NT2/D1 (cell line): ENCODE results near the gene CILP2.

Experiments
- DNase-seq: peaks from one replicate; pipeline ENCODE4 v3.0.0-alpha.2; 2011; ENCODE audit warnings: low read depth, low spot score
- H3K27me3 ChIP-seq: 2 replicates; pipeline ENCODE4 v1.6.0; 2011; ENCODE audit warnings: mild to moderate bottlenecking; ENCODE audit not compliant: insufficient read length, insufficient read depth
- H3K36me3 ChIP-seq: 2 replicates; pipeline ENCODE4 v1.6.1; 2011; ENCODE audit warnings: mild to moderate bottlenecking, low read length, mixed read lengths; ENCODE audit not compliant: insufficient read depth, insufficient read length
- H3K4me1 ChIP-seq: 2 replicates; pipeline ENCODE4 v1.5.1; 2011; ENCODE audit not compliant: insufficient read depth, insufficient read length
- H3K4me3 ChIP-seq: 2 replicates; pipeline ENCODE4 v1.5.1; 2011; ENCODE audit warnings: low read depth; ENCODE audit not compliant: insufficient read length
- H3K9ac ChIP-seq: 2 replicates; pipeline ENCODE4 v1.6.0; 2011; ENCODE audit warnings: low read depth; ENCODE audit not compliant: insufficient read length
- H3K9me3 ChIP-seq: 2 replicates; pipeline ENCODE4 v1.5.1; 2011; ENCODE audit warnings: mild to moderate bottlenecking, low read length; ENCODE audit not compliant: insufficient read depth
- SUZ12 ChIP-seq: IDR thresholded peaks from 2 replicates; pipeline ENCODE4 v1.6.1; 2011; ENCODE audit not compliant: insufficient read length, insufficient read depth; ENCODE audit errors: extremely low read depth
- YY1 ChIP-seq: IDR thresholded peaks from 2 replicates; pipeline ENCODE4 v1.6.1; 2011; ENCODE audit not compliant: insufficient read length, insufficient read depth
- ZNF274 ChIP-seq: IDR thresholded peaks from 2 replicates; pipeline ENCODE4 v1.6.1; 2011; ENCODE audit warnings: mild to moderate bottlenecking, low read depth, low read length

The CILP2 gene

DNA sequence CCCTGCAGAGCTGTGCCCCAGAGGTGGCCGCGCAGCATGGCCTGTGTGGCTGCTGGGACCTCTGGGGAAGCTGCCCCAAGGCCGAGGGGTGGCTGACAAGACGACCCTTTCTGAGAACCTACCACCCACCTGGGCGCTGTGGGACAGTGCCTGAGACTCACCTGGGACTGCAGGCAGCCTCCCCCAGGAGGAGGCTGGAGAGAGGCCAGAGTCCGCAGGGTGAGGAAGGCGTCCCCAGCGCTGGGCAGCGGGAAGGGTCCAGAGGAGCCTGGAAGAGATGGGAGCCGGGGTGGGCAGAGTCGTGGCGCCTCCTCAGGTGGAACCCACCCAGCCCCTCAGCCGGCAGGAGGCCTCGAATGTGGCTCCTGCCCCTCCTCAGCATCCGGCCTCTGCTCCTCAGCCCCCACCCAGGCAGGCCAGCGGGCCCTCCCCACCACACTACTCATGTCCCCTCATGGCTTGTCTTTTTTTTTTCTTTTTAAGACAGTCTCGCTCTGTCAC, 25.3 kb downstream of the CILP2 start:
- no peak overlapping the region for H3K9ac ChIP-seq
- TF ChIP-seq YY1 (no peak), SUZ12 (no peak), ZNF274 (no peak)
- DNase-seq: no peak
- H3K4me3 ChIP-seq: no peak overlapping the region
- no peaks in the 10 kb centered on the region for H3K27me3 ChIP-seq
- H3K4me1 ChIP-seq: peaks cover 6% of the 10 kb centered on the region
- H3K36me3 ChIP-seq: peaks cover 71% of the 10 kb centered on the region
- no peaks in the 10 kb centered on the region for H3K9me3 ChIP-seq

DNA sequence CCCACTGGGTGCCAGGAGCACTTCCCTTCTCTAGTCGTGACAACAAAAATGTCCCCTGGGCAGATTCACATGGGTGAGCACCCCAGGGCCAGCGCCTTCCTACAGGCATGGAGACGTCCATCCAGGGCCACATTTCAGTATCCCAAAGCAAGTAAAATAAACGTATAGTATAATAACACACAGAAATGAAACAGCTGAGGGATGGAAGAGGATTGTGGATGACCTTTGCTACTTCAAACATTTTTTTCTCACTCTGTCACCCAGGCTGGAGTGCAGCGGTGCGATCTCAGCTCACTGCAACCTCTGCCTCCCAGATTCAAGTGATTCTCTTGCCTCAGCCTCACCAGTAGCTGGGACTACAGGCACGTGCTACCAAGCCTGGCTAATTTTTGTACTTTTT, 28.2 kb downstream of the CILP2 start:
- peaks cover 7% of the 10 kb centered on the region for H3K4me1 ChIP-seq
- no peak overlapping the region for H3K4me3 ChIP-seq
- no peaks in the 10 kb centered on the region for H3K27me3 ChIP-seq
- no peaks in the 10 kb centered on the region for H3K9me3 ChIP-seq
- H3K9ac ChIP-seq: no peak overlapping the region
- TF ChIP-seq SUZ12: no peak
- TF ChIP-seq ZNF274: no peak
- TF ChIP-seq YY1: no peak
- H3K36me3 ChIP-seq: peaks cover 78% of the 10 kb centered on the region
- no peak for DNase-seq

- Histone ChIP-seq H3K4me1 (peaks cover 7% of the 10 kb centered on the region), H3K27me3 (no peaks in the 10 kb centered on the region), H3K36me3 (peaks cover 67% of the 10 kb centered on the region), H3K9ac (no peak overlapping the region), H3K4me3 (no peak overlapping the region), H3K9me3 (no peaks in the 10 kb centered on the region)
- TF ChIP-seq YY1: no peak
- no peak for TF ChIP-seq ZNF274
- TF ChIP-seq SUZ12: no peak
- DNase-seq: no peak
These were observed 29.3 kb downstream of the CILP2 start for GRCh38 chr19:19567391-19567790.

GRCh38 chr19:19568802-19569756, 31.0 kb downstream of the CILP2 start:
- TF ChIP-seq ZNF274 (no peak), YY1 (no peak), SUZ12 (no peak)
- H3K36me3 ChIP-seq: peaks cover 55% of the 10 kb centered on the region
- no peaks in the 10 kb centered on the region for H3K9me3 ChIP-seq
- no peak overlapping the region for H3K9ac ChIP-seq
- no peak overlapping the region for H3K4me3 ChIP-seq
- DNase-seq: no peak
- H3K4me1 ChIP-seq: peaks cover 5% of the 10 kb centered on the region
- no peaks in the 10 kb centered on the region for H3K27me3 ChIP-seq

- H3K9ac ChIP-seq: no peak overlapping the region
- peaks cover 49% of the 10 kb centered on the region for H3K36me3 ChIP-seq
- no peak for DNase-seq
- no peak for TF ChIP-seq YY1
- no peak for TF ChIP-seq ZNF274
- no peak for TF ChIP-seq SUZ12
- H3K27me3 ChIP-seq: no peaks in the 10 kb centered on the region
- H3K4me3 ChIP-seq: no peak overlapping the region
- H3K9me3 ChIP-seq: no peaks in the 10 kb centered on the region
- peaks cover 5% of the 10 kb centered on the region for H3K4me1 ChIP-seq
These were observed 32.5 kb downstream of the CILP2 start for GRCh38 chr19:19570571-19570970.

DNA sequence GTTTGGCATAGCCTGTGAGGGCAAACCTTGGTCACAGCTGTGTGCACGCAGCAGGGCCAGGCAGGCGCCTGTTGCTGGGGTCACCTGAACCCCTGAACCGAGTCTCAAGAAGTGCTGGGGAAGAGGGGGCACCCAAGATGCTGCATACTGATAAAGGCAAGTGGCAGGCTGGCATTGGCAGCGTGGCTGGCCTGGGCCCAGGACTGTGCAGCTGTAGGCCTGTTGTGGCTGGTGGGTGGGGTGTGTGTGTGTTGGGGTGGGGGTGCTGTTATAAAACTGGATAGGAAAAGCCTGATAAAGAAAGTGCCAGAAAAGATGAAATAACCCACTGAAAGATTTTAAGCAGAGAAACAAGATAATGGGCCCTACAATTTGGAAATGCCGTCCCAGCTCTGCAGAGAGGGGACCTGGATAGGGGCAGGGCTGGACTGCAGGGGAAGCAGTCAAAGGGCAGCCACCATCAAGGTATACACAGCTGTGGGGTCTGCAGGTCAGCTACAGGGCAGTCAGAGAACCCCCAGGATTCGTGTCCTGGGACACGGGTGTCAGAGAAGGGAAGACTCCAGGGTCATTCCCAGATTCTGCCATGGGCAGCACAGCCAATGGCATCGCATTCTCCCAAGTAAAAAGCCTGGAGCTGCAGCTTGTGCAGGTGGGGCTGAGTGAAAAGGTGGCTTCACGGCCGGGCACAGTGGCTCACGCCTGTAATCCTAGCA, 33.2 kb downstream of the CILP2 start:
- TF ChIP-seq SUZ12: no peak
- no peak for TF ChIP-seq YY1
- TF ChIP-seq ZNF274: no peak
- peaks cover 44% of the 10 kb centered on the region for H3K36me3 ChIP-seq
- H3K27me3 ChIP-seq: no peaks in the 10 kb centered on the region
- H3K9ac ChIP-seq: no peak overlapping the region
- DNase-seq: no peak
- no peak overlapping the region for H3K4me3 ChIP-seq
- no peaks in the 10 kb centered on the region for H3K9me3 ChIP-seq
- H3K4me1 ChIP-seq: peaks cover 5% of the 10 kb centered on the region

- Histone ChIP-seq H3K4me3 (no peak overlapping the region), H3K9me3 (no peaks in the 10 kb centered on the region), H3K36me3 (peaks cover 19% of the 10 kb centered on the region), H3K9ac (no peak overlapping the region), H3K27me3 (no peaks in the 10 kb centered on the region), H3K4me1 (peaks cover 8% of the 10 kb centered on the region)
- no peak for DNase-seq
- TF ChIP-seq ZNF274: no peak
- TF ChIP-seq SUZ12: no peak
- TF ChIP-seq YY1: no peak
These were observed 37.3 kb downstream of the CILP2 start for GRCh38 chr19:19575411-19575810.
